HG02885 (cell line): ENCODE data around the gene CRYBB1.

Experiments
- ATAC-seq: cut with Tn5 transposase; IDR thresholded peaks from one replicate; pipeline ENCODE4 v1.9.1; 2021; ENCODE audit warnings: mild to moderate bottlenecking; ENCODE audit not compliant: unreplicated experiment, poor library complexity

CRYBB1 gene

GRCh38 chr22:26559961-26560575 is 57.8 kb downstream of the CRYBB1 start:
- ATAC-seq: no peak

GRCh38 chr22:26558248-26558895 is 59.5 kb downstream of the CRYBB1 start:
- no peak for ATAC-seq

GRCh38 chr22:26556904-26557303 is 60.9 kb downstream of the CRYBB1 start:
- no peak for ATAC-seq

DNA sequence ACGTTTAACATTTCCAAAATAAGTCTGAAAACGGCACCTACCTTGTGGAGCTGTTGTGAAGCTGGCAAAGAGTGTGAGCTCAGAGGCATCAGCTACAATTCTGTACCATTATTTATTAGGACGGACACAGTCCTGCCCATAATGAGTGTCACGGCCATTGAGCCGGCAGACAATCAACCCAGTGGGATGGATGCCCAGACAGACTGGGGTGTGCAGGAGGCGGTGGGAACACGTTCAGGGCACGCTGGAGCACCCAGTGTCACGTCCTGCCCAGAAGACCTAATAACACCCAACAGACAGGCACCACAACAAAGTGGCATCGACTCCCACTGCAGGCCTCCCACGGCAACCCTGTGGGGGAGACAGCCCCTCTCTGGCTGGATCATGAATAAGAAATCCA is 62.3 kb downstream of the CRYBB1 start:
- no peak for ATAC-seq

DNA sequence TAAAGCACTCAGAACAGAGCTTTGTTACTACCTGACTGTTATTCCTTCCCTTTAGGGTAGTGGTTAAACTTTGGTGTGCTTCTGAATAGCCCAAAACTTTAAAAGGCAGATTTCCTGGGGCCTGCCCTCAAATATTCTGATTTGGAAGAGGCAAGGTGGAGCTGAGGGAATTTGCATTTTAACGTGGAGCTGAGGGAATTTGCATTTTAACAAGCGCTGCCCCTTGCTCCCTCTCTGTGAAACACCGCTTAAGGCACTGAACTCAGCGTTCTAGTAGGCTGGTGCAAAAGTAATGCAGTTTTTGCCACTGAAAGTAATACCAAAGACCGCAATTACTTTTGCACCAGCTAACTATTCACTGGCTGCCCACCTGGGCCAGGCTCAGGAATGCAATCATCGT is 62.9 kb downstream of the CRYBB1 start:
- no peak for ATAC-seq

DNA sequence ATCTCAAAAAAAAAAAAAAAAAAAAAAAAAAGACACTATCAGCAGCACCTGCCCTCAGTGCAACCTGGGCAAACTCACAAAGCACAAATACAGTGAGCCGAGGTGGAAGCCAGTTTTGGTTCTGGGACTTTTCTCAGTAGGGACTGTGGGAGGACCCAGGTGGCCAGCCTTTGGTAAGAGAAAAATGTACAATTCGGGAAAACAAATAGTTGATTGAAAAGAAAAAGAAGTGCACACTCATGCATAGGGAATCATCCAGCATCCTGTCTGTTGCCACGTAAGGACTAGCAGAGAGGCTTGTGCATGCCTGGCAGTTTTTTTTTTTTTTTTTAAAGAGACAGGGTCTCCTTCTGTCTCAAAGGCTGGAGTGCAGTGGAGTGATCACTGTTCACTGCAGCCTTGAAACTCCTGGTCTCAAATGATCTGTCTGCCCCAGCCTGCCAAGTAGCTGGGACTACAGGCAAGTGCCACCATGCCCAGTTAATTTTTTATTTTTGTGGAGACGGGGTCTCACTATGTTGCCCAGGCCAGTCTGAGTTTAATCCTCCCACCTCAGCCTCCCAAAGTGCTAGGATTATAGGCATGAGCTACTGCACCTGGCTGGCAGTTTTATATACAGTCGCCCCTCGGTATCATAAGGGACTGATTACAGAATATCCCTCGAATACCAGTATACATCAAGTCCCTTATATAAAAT is 64.6 kb downstream of the CRYBB1 start:
- no peak for ATAC-seq

DNA sequence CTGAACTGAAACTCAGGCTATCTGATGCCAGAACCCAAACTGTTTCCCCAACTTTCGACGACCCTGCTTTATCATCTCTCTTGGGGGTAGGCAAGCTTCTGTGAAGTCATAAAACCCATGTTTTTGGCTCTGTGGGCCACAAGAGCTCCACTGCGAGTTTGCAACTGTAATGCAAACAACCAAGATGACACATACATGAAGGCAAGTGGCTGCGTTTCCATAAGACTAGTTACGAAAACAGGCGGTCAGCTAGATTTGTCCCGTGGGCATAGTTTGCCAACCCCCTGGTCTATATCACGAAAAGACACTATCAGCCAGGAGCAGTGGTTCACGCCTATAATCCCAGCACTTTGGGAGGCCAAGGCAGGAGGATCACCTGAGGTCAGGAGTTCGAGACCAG is 65.4 kb downstream of the CRYBB1 start:
- ATAC-seq: no peak

DNA sequence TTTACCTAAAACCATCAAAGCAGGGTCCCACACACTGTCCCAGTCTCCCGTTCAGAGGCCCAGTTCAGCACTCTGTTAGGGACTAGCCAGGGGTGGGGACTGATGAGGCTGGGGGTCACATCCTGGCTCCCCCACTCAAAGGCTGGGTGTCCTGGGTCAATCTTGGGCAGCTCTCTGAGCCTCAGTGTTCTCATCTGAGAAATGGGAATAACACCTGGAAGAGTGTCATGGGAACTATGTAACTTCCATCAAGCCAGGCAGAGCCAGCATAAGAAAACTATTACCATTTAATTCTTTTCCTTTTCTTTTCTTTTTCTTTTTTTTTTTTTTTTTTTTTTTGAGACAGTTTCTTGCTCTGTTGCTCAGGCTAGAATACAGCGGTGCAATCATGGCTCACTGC is 66.3 kb downstream of the CRYBB1 start:
- ATAC-seq: no peak

- ATAC-seq: no peak
These were observed 67.3 kb downstream of the CRYBB1 start for GRCh38 chr22:26550498-26551033.

DNA sequence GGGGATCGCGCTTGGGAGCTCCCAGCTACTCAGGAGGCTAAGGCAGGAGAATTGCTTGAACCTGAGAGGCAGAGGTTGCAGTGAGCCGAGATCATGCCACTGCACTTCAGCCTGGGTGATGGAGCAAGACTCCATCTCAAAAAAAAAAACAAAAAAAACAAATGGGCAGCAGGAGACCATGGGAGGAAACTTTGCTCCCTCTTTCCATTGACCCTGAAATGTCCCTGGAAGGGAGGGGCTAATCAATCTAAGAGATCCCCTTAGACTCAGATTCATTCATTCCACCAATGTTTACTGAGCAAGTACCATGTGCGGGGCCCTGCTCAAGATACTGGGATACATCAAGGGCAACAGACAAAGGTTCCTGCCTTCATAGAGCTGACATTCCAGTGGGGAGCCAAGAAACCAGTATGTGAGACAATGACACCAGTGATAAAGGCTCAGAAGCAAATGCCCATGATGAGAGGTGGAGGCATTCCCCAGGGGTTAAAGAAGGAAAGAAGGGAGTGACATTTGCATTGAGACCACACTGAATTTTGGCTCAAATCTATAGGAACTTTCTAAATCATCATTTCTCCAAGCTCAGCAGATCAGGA is 67.8 kb downstream of the CRYBB1 start:
- ATAC-seq: no peak
